Activated T-cell treated with anti-CD3 and anti-CD28 coated beads, Interleukin-2, amount 50 U/mL, for 48 hours (primary cell): ENCODE results near the gene LLGL2.
"Not testable (repeated sequence)": the region's sequence is repeated elsewhere in the genome, so short reads cannot be mapped to it uniquely, and the experiment has no call there.

Experiments
- DNase-seq, 2 experiments: peaks; one replicate each; pipeline ENCODE4 v3.0.0-alpha.2; 2020

LLGL2 gene

DNA sequence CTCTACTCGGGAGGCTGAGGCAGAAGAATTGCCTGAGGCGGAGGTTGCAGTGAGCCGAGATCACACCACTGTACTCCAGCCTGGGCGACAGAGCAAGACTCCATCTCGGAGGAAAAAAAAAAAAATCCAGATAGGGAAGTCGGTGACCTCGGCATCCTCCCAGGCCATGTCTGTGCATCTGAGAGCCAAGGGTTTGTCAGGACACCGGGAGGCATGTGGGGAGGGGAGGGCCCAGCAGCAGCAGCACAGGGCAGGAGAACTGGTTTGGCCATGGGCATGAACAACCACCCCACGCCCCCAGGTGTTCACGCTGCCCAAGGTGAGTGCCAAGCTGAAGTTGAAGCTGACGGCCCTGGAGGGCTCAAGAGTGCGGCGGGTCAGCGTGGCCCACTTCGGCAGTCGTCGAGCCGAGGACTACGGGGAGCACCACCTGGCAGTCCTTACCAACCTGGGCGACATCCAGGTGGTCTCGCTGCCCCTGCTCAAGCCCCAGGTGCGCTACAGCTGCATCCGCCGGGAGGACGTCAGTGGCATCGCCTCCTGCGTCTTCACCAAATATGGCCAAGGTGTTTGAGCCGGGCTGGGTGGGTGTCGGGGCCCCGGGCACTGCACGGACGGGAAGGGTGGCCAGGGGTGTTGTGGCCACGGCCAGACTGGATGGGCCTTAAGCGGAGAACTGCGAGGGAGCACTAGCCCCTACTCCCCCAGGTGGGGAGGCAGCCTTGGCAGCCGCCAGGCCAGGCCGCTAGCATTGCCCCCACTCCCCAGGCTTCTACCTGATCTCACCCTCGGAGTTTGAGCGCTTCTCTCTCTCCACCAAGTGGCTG, 47.4 kb downstream of the LLGL2 start:
- DNase-seq: no peak

DNA sequence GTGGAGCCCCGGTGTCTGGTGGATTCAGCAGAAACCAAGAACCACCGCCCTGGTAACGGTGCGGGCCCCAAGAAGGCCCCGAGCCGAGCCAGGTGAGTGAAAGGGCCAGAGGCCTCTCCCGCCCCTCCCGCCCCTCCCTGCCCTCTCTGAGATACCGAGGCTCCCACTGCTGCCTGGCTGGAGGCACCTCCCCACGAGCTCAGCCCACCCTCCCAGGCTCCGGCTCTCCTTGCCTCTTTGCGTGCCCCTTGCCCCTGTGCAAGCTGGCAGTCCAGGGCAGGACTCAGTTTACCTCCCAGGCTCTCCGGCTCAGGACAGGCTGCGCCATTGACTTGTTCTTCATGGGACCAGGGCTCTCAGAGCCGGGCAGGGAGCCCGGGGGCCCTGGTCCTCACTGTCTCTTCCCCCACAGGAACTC, 48.1 kb downstream of the LLGL2 start:
- DNase-seq: no peak

DNA sequence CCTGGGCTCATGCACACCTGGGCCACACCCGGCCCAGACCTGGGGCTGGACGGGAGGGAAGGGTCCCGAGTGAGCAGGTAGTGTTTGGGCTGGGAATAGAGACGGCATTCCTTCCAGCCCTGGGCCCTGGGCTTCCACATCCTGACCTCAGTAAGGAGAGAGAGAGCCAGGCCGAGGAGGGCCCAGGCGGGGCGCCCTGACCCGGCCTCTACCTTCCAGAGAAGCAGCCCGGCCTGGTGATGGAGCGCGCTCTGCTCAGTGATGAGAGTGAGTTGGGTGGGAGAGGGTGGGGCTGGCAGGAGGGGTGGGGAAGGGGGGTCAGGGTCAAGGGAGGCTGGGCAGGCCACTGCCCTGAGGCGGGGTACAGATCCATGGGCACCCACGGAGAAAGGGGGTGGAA, 48.5 kb downstream of the LLGL2 start:
- no peak for DNase-seq

DNA sequence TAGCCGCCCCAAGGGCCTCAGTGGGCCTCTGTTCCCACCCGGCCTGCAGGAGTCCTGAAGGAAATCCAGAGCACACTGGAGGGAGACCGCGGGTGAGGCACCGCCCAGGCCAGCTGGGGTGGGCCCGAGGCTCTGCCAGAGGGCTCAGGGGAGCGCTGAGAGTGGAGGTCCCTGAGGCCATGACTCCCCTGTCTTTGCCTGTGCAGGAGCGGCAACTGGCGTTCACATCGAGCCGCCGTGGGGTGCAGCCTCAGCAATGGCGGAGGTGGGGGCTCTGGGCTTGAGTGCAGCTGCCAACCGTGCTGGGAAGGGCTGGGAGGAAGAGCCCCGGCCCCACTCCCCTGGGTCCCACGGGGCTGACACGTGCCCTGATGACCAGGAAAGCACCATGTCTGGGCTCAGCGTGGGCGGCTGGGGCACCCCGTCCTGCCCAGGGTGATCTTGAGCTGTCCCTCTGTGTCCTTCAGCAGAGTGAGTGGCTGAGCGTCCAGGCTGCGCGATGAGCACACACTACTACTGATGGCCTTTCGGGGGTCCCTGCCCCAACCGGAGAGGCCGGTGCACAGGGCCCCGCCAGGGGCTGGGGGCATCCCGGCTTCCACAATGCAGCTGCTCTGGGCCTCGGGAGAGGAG, 49.0 kb downstream of the LLGL2 start:
- DNase-seq: no peak

DNA sequence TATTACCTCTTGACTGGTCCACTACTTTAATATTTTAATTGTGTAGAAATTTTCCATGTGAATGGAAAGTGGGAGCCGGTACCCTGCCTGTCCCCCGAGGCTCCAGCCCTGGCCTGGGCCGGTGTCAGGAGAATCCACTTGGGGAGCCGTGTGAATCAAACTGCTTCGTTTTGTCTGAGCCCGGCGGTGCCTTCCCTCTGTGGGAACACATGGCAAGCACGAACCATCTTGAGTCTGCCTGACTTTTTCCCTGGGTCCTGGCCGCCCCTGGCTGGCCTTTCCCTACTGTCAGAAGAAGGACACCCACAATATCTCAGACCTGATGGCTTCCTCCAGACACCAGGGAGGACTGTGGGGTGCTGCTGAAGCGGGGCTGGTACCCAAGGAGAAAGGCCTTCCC, 49.7 kb downstream of the LLGL2 start:
- DNase-seq: no peak

DNA sequence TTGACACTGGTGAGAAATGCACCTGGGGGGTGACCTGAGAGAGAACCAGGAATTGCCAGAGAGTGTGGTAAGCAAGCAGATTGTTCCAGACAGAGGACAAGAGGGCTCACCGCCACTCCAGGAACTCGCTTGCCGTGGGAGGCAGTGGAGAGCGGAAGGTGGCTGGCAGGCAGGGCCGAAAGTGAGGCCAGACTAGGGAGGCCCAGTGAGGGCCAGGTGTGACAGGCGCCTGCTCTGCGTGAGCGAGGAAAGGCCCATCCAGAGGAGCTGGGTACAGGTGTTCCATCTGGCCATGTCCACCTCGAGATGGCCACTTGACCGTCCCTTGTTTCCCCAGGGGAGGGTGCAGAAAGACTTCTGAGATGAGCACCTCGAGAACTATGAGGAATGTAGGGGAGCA, 50.2 kb downstream of the LLGL2 start:
- no peak for DNase-seq

DNA sequence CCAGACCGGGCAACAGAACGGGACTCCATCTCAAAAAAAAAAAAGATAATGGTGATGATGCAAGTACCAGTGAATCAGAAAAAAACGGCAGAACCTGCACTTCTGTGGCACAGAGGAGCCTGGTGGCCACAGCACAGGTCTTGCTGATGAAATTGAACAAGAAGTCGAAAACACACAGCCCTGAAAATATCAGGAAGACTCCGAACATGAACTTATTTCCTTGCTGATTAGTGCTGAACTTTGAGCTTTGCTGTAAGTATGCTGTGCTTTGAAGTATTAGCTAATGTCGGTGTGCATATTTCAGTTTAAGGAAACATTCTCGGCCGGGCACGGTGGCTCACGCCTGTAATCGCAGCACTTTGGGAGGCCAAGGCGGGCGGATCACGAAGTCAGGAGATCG, 51.2 kb downstream of the LLGL2 start:
- DNase-seq: no peak

DNA sequence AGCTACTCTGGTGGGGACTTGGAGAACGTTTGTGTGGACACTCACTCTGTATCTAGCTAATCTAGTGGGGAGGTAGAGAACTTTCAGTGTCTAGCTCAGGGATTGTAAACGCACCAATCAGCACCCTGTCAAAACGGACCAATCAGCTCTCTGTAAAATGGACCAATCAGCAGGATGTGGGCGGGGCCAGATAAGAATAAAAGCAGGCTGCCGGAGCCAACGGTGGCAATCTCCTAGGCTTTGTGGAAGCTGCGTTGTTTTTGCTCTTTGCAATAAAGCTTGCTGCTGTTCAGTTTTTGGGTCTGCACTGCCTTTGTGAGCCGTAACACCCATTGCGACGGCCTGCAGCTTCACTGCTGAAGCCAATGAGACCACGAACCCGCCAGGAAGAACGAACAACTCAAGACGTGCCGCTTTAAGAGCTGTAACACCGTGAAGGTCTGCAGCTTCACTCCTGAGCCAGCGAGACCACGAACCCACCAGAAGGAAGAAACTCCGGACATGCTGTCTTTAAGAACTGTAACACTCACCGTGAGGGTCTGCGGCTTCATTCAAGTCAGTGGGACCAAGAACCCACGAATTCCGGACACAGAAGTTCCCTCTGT, 55.7 kb downstream of the LLGL2 start:
- DNase-seq: peak; percentile 79

DNA sequence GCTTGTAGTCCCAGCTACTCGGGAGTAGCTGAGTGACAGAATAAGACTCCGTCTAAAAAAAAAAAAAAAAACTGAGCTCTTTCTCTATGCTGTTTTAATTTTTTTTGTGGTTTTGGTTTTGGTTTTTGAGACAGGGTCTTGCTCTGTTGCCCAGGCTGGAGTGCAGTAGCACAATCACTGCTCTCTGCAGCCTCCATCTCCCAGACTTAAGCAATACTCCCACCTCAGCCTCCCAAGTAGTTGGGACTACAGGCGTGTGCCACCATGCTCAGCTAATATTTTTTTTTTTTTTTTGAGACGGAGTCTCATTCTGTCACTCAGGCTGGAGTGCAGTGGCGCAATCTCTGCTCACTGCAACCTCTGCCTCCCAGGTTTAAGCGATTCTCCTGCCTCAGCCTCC, 57.7 kb downstream of the LLGL2 start:
- not testable (repeated sequence) for DNase-seq

DNA sequence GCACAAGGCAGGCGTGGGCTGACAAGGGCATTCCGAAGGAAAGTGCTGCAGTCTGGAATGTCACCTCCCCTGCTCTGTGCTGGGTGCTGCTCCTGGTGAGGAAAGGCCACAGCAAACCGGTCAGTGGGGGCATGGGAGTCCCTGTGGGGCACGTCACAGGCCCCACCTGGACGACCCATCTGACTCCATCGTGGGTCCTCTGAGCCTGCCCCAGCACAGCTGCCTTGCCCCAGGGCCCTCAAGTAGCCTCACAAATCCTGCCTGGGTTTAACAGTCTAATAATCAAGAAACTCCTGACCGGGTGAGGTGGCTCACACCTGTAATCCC, 59.3 kb downstream of the LLGL2 start:
- no peak for DNase-seq

DNA sequence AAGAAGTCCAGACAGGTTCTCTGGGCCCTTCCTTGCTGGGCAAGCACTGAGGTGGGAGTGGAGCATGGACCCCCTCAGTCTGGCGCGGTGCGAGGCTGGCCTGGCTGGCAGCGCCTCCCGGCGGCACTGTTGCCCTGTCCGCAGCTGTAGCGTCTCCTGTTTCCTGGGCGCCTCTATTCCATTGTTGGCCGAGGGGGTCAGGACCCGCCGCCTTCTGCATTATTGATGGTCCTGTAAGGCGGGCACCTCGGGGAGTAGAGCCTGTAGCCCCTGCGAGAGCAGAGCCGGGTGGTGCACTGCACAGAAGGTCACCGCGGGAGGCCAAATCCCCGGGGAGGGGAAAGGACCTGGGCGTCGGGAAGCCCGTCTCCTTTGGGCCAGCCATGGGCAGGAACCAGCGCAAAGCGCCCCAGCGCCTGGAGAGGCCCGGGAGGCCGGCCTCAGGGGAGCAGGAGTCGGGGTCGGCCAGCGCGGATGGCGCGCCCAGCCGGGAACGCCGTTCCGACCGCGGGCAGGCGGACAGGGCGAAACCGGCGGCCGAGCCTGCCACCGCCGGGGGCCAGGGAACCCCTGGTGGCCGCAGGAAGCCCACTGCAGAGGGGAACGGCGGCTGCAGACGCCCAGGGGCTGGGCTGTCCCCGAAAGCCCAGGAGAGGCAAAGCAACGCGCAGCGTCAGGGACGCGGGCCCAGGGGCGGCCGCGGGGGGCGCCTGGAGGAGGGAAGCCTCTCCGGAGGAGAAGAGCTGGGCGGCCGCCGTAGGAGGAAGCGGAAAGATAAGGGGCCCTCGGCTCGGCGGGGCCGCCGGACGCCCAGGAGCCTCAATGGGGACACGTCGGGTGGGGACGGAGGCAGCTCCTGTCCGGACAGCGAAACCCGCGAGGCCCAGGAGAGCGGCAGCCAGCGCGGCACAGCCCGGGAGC, 62.4 kb downstream of the LLGL2 start, which contains the start of gene MYO15B:
TSS of gene MYO15B (plus strand) at position 126 of the 921 bp plus-strand sequence. CDS start at position 384, 258 bp downstream.
- DNase-seq: peak; percentile 73 to 78

DNA sequence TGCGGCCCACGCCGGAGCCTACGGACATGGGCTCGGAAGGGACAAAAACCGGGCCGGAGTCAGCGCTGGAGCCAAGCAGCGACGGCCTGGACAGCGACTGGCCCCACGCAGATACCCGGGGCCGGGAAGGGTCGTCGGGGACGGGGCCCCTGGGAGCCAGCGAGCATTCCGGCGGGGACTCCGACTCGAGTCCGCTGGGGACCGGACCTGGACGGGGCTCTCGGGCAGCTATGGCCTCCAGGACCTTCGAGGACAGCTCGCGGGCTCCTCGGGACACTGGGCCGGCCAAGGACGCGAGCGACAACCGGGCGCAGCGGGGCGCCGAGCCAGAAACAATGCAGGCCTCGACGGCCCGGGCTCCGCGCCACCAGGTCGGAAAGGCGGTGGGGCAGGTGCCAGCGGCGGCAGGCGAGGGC, 63.1 kb downstream of the LLGL2 start:
- DNase-seq: no peak

DNA sequence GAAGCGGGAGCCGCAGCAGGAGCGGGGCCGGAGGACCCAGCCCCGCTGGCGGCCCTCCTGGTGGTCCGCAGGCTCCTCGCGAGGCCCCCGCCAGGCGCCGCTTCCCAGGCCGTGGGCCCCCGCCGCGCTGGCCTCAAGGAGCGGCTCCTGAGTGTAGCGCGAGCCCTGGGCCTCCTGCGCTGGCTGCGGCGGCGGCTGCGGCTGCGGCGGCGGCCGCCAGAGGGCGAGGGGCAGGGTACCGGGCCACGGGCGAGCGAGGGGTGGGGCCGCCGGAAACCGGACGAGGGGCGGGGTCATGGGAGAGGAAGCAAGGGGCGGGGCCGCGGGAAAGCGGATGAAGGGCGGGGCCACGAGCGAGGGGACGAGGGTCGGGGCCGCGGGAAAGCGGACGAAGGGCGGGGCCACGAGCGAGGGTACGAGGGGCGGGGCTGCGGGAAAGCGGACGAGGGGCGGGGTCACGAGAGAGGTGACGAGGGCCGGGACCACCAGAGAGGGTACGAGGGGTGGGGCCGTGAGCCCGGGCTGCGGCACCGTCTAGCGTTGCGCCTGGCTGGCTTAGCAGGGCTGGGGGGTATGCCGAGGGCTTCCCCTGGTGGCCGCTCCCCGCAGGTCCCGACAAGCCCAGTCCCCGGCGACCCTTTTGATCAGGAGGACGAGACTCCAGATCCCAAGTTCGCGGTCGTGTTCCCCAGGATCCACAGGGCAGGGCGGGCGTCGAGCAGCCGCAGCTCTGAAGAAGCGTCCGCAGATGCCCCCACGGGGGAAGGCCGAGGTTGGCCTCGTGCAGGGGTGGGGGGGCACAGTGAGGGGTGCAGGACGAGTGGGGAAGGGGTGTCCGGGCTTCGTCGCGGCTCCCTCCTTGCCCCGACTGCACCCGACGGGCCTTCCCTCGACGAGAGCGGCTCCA, 63.8 kb downstream of the LLGL2 start:
- DNase-seq: peak; percentile 95 to 96

DNA sequence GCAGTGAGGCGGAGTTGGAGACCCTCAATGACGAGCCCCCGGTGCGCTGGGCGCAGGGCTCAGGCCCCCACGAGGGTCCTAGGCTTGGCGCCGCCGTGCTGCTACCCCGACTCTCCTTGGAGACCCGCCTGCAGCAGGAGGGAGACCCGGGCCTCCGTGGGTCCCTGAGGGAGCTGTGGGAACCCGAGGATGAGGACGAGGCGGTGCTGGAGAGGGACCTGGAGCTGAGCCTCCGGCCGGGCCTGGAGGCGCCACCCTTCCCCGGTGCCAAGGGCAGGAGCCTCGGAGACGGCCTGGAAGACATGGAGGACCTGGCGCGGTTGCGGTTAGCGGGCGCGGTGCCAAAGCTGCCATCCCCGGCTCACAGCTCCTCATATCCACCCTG, 64.4 kb downstream of the LLGL2 start:
- no peak for DNase-seq

DNA sequence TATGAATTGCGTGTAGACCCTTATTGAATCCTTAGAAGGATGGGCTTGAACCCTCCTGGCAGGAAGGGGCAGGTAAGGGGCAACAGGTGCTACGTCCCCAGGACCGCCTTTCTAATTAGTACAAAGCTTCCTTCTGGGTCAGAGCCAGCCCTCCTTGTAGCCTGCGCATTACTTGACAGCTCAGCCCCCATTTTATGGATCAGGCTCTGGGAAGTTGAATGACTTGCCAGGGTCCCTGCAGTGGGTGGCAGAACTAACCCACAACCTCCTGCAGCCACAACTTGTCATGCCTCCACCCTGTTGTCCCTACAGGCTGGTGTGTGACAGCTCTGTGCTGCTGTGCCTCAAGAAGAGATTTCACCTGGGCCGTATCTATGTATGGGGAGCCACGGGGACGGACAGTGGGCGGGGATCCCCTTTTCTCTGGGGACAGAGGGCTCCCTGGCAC, 64.8 kb downstream of the LLGL2 start:
- DNase-seq: no peak

DNA sequence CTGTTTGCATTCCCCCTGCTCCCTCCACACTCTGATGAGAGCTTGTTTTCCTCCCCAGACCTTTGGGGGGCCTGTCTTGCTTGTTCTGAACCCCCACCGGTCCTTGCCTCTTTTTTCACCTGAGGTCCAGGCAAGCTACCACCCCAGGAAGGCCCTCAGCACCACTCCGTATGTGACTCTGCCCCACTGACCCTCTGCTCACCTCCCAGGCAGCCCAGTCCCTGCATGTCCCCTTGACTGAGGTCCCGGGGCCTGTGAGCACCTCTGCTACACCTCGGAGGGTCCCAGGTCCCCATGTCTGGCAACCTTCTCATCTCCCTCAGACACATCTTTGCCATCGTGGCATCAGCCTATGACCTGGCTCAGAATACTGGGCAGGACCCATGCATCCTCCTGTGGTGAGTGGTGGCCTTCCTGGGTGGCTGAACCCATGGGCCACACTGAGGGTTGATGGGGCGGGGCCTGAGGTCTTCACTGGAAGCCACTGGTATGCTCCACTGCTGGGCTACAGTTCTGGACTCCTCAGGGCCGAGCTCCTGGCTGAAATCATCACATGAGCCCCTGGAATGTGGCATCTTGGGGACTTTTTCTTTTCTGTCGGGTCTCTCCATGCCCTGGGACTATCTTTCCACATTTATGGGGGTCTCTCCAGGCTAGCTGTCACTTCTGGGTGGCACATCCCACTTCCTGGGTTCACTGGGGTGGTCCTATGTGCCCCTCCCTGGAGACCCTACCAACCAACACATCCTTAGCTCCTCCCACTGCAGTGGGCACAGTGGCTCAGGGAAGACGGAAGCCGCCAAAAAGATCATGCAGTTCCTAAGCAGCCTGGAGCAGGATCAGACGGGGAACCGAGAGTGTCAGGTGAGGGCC, 65.6 kb downstream of the LLGL2 start:
- no peak for DNase-seq

DNA sequence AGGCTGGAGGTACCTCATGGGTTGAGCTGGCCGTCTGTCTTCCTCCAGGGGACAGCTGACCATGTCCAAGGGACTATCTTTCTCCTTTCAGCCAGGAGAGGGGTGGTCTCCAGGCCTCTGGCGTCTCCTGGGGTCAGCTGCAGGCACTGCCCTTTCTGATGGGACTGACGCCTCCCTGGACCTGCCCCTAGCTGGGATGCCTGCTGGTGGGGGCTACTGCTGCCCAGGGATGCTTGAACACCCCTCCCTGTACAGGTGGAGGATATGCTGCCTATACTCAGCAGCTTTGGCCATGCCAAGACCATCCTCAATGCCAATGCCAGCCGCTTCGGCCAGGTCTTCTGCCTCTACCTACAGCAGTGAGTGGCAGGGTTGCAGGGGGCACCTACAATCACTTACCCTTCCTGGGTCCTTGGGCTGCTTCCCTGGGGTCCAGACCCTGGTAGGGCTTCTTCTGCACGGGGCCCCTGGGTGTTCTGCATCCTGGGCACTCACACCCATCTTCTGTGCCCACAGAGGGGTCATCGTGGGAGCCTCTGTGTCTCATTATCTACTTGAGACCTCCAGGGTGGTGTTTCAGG, 66.3 kb downstream of the LLGL2 start:
- no peak for DNase-seq

DNA sequence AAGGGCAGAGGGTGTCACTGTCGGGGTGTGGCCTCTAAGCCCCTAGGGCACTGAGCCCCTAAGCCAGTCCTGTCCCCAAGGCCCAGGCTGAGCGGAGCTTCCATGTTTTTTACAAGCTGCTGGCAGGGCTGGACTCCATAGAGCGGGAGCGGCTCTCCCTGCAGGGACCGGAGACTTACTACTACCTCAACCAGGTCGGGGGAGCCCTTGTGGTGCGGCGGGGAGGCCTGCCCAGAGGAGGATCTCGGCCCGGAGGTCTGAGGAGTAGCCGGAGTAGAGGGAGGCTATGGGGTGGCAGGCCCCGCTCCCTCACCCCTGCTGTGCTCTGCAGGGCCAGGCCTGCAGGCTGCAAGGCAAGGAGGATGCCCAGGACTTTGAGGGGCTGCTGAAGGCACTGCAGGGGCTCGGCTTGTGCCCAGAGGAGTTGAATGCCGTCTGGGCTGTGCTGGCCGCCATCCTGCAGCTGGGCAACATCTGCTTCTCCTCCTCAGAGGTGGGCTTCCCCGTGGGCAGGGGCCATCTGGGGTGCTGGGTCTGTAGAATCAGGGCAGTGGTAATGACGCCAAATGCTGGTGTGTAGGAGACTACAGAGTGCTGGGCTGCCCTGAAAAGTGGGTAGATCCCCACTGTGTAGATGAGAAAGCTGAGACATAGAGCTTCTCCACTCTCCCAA, 67.0 kb downstream of the LLGL2 start:
- DNase-seq: no peak

DNA sequence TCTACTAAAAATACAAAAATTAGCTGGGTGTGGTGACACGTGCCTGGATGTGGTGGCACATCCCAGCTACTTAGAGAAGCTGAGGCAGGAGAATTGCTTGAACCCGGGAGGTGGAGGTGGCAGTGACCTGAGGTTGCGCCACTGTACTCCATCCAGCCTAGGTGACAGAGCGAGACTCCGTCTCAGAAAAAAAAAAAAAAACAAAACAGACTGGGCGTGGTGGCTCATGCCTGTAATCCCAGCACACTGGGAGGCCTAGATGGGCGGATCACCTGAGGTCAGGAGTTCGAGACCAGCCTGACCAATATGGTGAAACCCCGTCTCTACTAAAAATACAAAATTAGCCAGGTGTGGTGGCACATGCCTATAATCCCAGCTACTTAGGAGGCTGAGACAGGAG, 67.9 kb downstream of the LLGL2 start:
- DNase-seq: not testable (repeated sequence)
